Cardiac muscle cell (in vitro differentiated cells and primary cell): ENCODE measurements around the gene MAD1L1. TPM values are rescaled to one million over a fixed set of nuclear protein-coding genes. Genes with fewer than 3 reads are reported as not detected.
A peak's percentile ranks its signal among the peaks of the same experiment; 100 is the strongest.

Experiments used
- DNase-seq, 2 donors: peaks; one replicate each; pipeline versions ENCODE4 v3.0.0 to v3.0.0-alpha.2; 2010 to 2017; ENCODE audit warnings: low read depth in 1 of 2, low spot score in 1 of 2
- H3K27ac ChIP-seq: fragments of 200-600 bp; sonication (generic); 2 replicates; pipeline ENCODE4 v1.5.1; 2016
- H3K27me3 ChIP-seq: fragments of 200-600 bp; sonication (generic); 2 replicates; pipeline ENCODE4 v1.6.0; 2016; ENCODE audit warnings: control low read depth
- H3K36me3 ChIP-seq: fragments of 200-600 bp; sonication (generic); 2 replicates; pipeline ENCODE4 v1.5.1; 2016; ENCODE audit warnings: control low read depth
- H3K4me1 ChIP-seq: fragments of 200-600 bp; sonication (generic); 2 replicates; pipeline ENCODE4 v1.8.1; 2017; ENCODE audit warnings: low read depth, mild to moderate bottlenecking, mixed run types
- H3K4me3 ChIP-seq: fragments of 200-600 bp; sonication (generic); 2 replicates; pipeline ENCODE4 v1.5.1; 2016; ENCODE audit warnings: mild to moderate bottlenecking
- H3K9me3 ChIP-seq: fragments of 200-600 bp; sonication (generic); 2 replicates; pipeline ENCODE4 v1.5.1; 2017; ENCODE audit warnings: low read depth, mild to moderate bottlenecking, control low read depth
- polyA plus RNA-seq: library from polyadenylated mRNA; unstranded; fragments of >200 nt; fragmentation: Nextera tagmentation; extraction: Ambion mirVana; gene quantifications from 2 replicates; pipeline ENCODE4 v1.2.1, GENCODE V29; 2016
- total RNA-seq: library from RNA; depleted of rRNA; stranded (reverse); fragments of >200 nt; gene quantifications from 2 replicates; pipeline ENCODE4 v1.2.3, GENCODE V29; 2016
- TF ChIP-seq, protein P1 (sequence below): IDR thresholded peaks from 2 replicates; pipeline ENCODE4 v1.5.1; 2012; ENCODE audit warnings: low read depth, mild to moderate bottlenecking, low read length

The MAD1L1 gene
- total and polyA plus RNA-seq, 2 experiments from 2014 or later, result 38.3 to 56.2 TPM

- no peak for DNase-seq
- H3K4me3 ChIP-seq, result no peak overlapping the region
- peaks cover 6% of the 10 kb centered on the region for H3K4me1 ChIP-seq
- no peaks in the 10 kb centered on the region for H3K27me3 ChIP-seq
- H3K36me3 ChIP-seq, result no peaks in the 10 kb centered on the region
- TF ChIP-seq, protein P1, sequence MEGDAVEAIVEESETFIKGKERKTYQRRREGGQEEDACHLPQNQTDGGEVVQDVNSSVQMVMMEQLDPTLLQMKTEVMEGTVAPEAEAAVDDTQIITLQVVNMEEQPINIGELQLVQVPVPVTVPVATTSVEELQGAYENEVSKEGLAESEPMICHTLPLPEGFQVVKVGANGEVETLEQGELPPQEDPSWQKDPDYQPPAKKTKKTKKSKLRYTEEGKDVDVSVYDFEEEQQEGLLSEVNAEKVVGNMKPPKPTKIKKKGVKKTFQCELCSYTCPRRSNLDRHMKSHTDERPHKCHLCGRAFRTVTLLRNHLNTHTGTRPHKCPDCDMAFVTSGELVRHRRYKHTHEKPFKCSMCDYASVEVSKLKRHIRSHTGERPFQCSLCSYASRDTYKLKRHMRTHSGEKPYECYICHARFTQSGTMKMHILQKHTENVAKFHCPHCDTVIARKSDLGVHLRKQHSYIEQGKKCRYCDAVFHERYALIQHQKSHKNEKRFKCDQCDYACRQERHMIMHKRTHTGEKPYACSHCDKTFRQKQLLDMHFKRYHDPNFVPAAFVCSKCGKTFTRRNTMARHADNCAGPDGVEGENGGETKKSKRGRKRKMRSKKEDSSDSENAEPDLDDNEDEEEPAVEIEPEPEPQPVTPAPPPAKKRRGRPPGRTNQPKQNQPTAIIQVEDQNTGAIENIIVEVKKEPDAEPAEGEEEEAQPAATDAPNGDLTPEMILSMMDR, result no peak
- no peak overlapping the region for H3K27ac ChIP-seq
- no peaks in the 10 kb centered on the region for H3K9me3 ChIP-seq
Measured at GRCh38 chr7:2173189-2173827, 59.4 kb downstream of the MAD1L1 start.

DNA sequence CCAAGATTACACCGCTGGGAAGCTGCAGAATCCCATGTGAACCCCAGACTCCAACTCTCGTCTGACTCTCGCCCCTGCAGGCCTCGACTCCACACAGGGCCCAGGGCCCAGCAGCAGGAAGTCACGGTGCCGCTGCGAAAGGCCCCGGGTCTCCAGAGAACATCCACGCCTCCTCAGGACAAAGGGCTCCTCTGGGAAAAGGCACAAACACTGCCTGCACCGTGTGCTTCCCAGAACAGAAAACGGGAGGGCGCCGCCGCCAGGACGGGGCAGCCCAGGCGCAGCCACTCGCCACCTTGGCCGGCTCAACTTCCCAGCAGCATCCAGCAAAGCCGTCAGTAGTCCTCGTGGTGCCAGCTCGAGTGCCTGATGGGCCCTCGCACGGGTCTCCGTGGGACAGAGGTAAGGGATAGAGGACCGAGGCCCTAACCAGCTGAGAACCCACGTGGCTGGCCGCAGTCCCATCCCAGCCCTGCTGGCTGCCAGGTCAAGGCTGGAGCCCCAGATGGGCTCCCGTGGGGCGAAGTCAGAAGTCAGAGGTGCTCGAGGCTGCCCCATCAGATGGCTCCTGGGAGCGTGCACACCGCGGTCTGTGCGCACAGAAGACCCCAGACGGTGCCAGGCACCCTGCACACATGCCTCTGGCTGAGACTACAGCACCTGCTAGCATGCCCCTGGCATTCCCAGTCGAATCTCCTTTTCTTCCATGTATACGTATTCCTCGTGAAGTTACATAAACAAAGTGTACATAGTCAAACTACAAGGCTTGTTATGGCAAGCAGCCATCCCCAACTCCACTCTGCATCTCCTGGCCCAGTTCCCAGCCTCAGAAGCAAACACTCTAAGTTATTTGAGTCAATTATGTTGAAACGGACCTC is 60.2 kb downstream of the MAD1L1 start:
- no peak overlapping the region for H3K4me3 ChIP-seq
- TF ChIP-seq, protein P1, result no peak
- no peaks in the 10 kb centered on the region for H3K36me3 ChIP-seq
- peak in 1 of 2 donors; percentile 96 for DNase-seq
- no peaks in the 10 kb centered on the region for H3K27me3 ChIP-seq
- H3K9me3 ChIP-seq, result no peaks in the 10 kb centered on the region
- H3K4me1 ChIP-seq, result peaks cover 6% of the 10 kb centered on the region
- no peak overlapping the region for H3K27ac ChIP-seq

DNA sequence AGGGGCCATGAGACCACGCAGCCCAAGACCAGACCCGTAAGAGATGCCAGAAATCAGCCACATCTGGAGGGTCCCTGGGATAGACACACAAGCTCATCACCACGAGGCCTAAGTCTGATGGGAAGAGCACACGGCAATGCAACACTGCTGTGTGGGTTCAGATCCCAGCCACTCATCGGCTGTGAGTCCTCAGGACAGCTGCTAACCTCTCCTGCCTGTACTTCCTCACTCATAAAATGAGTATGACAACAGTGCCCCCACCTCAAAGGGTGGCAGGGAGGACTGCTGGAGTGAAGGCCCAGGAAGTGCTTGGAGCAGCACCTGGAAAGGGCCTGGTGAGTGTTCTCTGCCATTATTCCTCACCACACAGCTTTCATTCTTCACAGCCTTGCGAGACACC is 60.9 kb downstream of the MAD1L1 start:
- H3K9me3 ChIP-seq, result no peaks in the 10 kb centered on the region
- H3K27me3 ChIP-seq, result no peaks in the 10 kb centered on the region
- peaks cover 6% of the 10 kb centered on the region for H3K4me1 ChIP-seq
- DNase-seq, result no peak
- H3K36me3 ChIP-seq, result no peaks in the 10 kb centered on the region
- no peak overlapping the region for H3K27ac ChIP-seq
- TF ChIP-seq, protein P1, result no peak
- no peak overlapping the region for H3K4me3 ChIP-seq

DNA sequence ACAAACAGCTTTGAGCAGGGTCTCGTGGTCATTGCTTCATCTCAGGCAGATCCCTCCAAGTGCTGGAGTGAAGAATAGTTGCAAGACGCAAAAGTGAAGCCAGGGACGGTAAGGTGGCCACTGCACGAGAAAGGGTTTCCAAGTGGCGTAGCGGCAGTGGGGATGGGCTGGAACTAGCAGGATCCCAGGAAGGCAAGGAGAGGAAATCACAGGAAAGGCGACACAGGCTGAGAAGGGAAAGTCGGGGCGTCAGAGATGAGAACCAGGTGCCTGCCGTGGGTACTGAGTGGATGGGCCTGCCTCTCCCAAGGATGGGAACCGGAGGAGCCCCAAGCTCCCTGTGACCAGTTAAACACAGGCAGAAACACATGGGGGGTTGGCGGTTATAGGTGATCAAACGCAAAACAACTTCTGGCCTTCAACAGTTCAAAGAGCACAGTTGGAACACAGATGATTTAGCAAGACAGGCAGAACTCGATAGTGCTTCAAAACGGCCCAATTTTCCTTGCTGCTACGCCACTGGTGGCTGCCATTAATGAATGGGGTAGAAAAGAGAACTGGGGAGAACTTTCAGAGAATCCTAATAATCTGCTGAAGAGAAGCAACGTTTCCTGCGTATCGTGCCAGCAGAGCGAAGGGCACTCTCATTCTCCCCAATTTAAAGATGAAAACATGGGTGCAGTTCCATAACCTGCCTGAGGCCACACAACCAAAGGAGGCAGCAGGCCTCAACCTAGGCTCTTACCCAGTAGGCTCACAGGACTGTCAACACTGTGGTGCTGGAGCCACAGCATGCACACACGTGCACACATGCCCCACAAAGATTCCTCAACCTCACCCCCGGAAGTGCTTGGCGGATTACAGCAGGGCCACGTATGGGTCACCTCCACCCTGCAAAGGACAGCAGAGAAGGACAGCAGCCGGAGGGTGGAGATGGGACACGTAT is 61.9 kb downstream of the MAD1L1 start:
- no peak overlapping the region for H3K27ac ChIP-seq
- H3K4me1 ChIP-seq, result peaks cover 6% of the 10 kb centered on the region
- H3K27me3 ChIP-seq, result no peaks in the 10 kb centered on the region
- TF ChIP-seq, protein P1, result no peak
- H3K36me3 ChIP-seq, result no peaks in the 10 kb centered on the region
- H3K9me3 ChIP-seq, result no peaks in the 10 kb centered on the region
- no peak for DNase-seq
- no peak overlapping the region for H3K4me3 ChIP-seq

- TF ChIP-seq, protein P1, result no peak
- no peak overlapping the region for H3K4me3 ChIP-seq
- no peak for DNase-seq
Measured at GRCh38 chr7:2169923-2170575, 62.7 kb downstream of the MAD1L1 start.

More at GRCh38 chr7:2169923-2170575, 62.7 kb downstream of the MAD1L1 start:
- Histone ChIP-seq H3K4me1 (no peaks in the 10 kb centered on the region), H3K27me3 (no peaks in the 10 kb centered on the region), H3K9me3 (no peaks in the 10 kb centered on the region), H3K36me3 (no peaks in the 10 kb centered on the region), H3K27ac (no peak overlapping the region)
